ENCODE measurements around the gene SEMA6A.

The SEMA6A gene

GRCh38 chr5:116574367-116575325, at the start of gene SEMA6A:
SEMA6A (minus strand) TSS chr5:116574823; CDS start chr5:116504944, 69,879 bp downstream.
- peak; percentile 69 for DNase-seq (ENCODE audit: low read depth, low spot score)

- no peak for DNase-seq (ENCODE audit: low read depth, low spot score)
These were observed 47.9 kb upstream of the SEMA6A start for GRCh38 chr5:116622375-116623050.

GRCh38 chr5:116621599-116621998, 47.0 kb upstream of the SEMA6A start:
- no peak for DNase-seq (ENCODE audit: low read depth, low spot score)

GRCh38 chr5:116616876-116617275, 42.3 kb upstream of the SEMA6A start:
- no peak for DNase-seq (ENCODE audit: low read depth, low spot score)

GRCh38 chr5:116614603-116614920, 39.9 kb upstream of the SEMA6A start:
- no peak for DNase-seq (ENCODE audit: low read depth, low spot score)

GRCh38 chr5:116613445-116613844, 38.8 kb upstream of the SEMA6A start:
- no peak for DNase-seq (ENCODE audit: low read depth, low spot score)

GRCh38 chr5:116612431-116612830, 37.8 kb upstream of the SEMA6A start:
- DNase-seq (ENCODE audit: low read depth, low spot score): no peak

- no peak for DNase-seq (ENCODE audit: low read depth, low spot score)
These were observed 30.9 kb upstream of the SEMA6A start for GRCh38 chr5:116605310-116606070.

GRCh38 chr5:116604805-116605204, 30.2 kb upstream of the SEMA6A start:
- DNase-seq (ENCODE audit: low read depth, low spot score): no peak

GRCh38 chr5:116600876-116601275, 26.3 kb upstream of the SEMA6A start:
- peak; percentile 20 for DNase-seq (ENCODE audit: low read depth, low spot score)

GRCh38 chr5:116598911-116599310, 24.3 kb upstream of the SEMA6A start:
- DNase-seq (ENCODE audit: low read depth, low spot score): no peak

GRCh38 chr5:116595498-116595897, 20.9 kb upstream of the SEMA6A start:
- no peak for DNase-seq (ENCODE audit: low read depth, low spot score)

GRCh38 chr5:116593340-116593739, 18.7 kb upstream of the SEMA6A start:
- no peak for DNase-seq (ENCODE audit: low read depth, low spot score)

- DNase-seq (ENCODE audit: low read depth, low spot score): no peak
These were observed 10.6 kb upstream of the SEMA6A start for GRCh38 chr5:116585227-116585626.

- no peak for DNase-seq (ENCODE audit: low read depth, low spot score)
These were observed 9.2 kb upstream of the SEMA6A start for GRCh38 chr5:116583862-116584222.

GRCh38 chr5:116583085-116583861, 8.7 kb upstream of the SEMA6A start:
- no peak for DNase-seq (ENCODE audit: low read depth, low spot score)

GRCh38 chr5:116581910-116582309, 7.3 kb upstream of the SEMA6A start:
- DNase-seq (ENCODE audit: low read depth, low spot score): no peak

- no peak for DNase-seq (ENCODE audit: low read depth, low spot score)
These were observed 4.5 kb upstream of the SEMA6A start for GRCh38 chr5:116579144-116579543.

GRCh38 chr5:116578676-116579075, 4.1 kb upstream of the SEMA6A start:
- DNase-seq (ENCODE audit: low read depth, low spot score): no peak

GRCh38 chr5:116577064-116577788, 2.6 kb upstream of the SEMA6A start:
- DNase-seq (ENCODE audit: low read depth, low spot score): no peak
